GM18861 (cell line): ENCODE data around the gene MAPKAP1.

Experiments
- ATAC-seq: cut with Tn5 transposase; IDR thresholded peaks from one replicate; pipeline ENCODE4 v1.9.1; 2021; ENCODE audit not compliant: unreplicated experiment

Gene MAPKAP1

GRCh38 chr9:125646217-125646616 lies 60.8 kb downstream of the MAPKAP1 start:
- peak; percentile 14 for ATAC-seq

GRCh38 chr9:125644819-125645507 lies 62.0 kb downstream of the MAPKAP1 start:
- no peak for ATAC-seq

GRCh38 chr9:125642311-125642710 lies 64.7 kb downstream of the MAPKAP1 start:
- ATAC-seq, result no peak

- ATAC-seq, result no peak
Measured at GRCh38 chr9:125639057-125639456, 68.0 kb downstream of the MAPKAP1 start.

GRCh38 chr9:125638239-125639045 lies 68.6 kb downstream of the MAPKAP1 start:
- no peak for ATAC-seq

- ATAC-seq, result no peak
Measured at GRCh38 chr9:125637241-125637640, 69.8 kb downstream of the MAPKAP1 start.

GRCh38 chr9:125635888-125636287 lies 71.1 kb downstream of the MAPKAP1 start:
- ATAC-seq, result no peak

GRCh38 chr9:125634040-125634717 lies 72.8 kb downstream of the MAPKAP1 start:
- no peak for ATAC-seq

GRCh38 chr9:125633116-125633745 lies 73.8 kb downstream of the MAPKAP1 start:
- no peak for ATAC-seq

GRCh38 chr9:125632321-125633115 lies 74.5 kb downstream of the MAPKAP1 start:
- peak; percentile 45 for ATAC-seq

GRCh38 chr9:125631391-125632085 lies 75.5 kb downstream of the MAPKAP1 start:
- ATAC-seq, result peak; percentile 29

- ATAC-seq, result no peak
Measured at GRCh38 chr9:125630436-125630835, 76.6 kb downstream of the MAPKAP1 start.

GRCh38 chr9:125629446-125629845 lies 77.6 kb downstream of the MAPKAP1 start:
- ATAC-seq, result no peak

- no peak for ATAC-seq
Measured at GRCh38 chr9:125626187-125626586, 80.8 kb downstream of the MAPKAP1 start.

- ATAC-seq, result no peak
Measured at GRCh38 chr9:125621170-125621569, 85.8 kb downstream of the MAPKAP1 start.

- ATAC-seq, result no peak
Measured at GRCh38 chr9:125620216-125620615, 86.8 kb downstream of the MAPKAP1 start.

- ATAC-seq, result no peak
Measured at GRCh38 chr9:125617087-125617486, 89.9 kb downstream of the MAPKAP1 start.

GRCh38 chr9:125613141-125613540 lies 93.9 kb downstream of the MAPKAP1 start:
- ATAC-seq, result no peak

- ATAC-seq, result no peak
Measured at GRCh38 chr9:125612616-125613015, 94.4 kb downstream of the MAPKAP1 start.
